CD4-positive, alpha-beta T cell treated with Interleukin-10 for 1 hour (primary cell): Measurements from ENCODE around the gene REXO1.
A peak's percentile ranks its signal among the peaks of the same experiment; 100 is the strongest.

Experiments
- DNase-seq: peaks from one replicate; pipeline ENCODE4 v3.0.0-alpha.2; 2020

Gene REXO1

GRCh38 chr19:1860821-1861598 lies 12.7 kb upstream of the REXO1 start:
- no peak for DNase-seq

- peak; percentile 77 for DNase-seq
Measured at GRCh38 chr19:1860042-1860775, 11.9 kb upstream of the REXO1 start.

DNA sequence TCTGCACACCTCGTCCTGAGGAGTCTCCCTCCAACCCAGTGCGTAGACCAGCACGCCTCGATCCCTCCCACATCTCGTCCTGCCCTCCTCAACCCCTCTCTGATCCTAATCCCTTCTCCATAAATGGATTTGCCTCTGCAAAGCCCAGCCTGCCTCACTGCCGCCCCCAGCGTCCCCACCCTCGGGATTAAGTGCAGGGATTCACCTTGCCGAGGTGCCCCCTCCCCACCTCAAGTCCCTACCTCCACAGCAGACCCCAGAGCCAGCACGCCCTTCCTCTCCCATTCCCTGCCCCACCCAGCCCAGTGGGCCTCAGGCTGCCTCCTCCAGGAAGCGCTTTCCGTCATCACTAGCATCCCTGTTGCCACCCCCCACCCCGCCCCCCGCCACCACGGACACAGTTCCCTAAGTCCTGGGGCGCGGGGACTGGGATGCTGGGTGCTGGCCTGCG lies 11.1 kb upstream of the REXO1 start:
- DNase-seq = no peak

- DNase-seq = no peak
Measured at GRCh38 chr19:1858412-1859081, 10.3 kb upstream of the REXO1 start.

DNA sequence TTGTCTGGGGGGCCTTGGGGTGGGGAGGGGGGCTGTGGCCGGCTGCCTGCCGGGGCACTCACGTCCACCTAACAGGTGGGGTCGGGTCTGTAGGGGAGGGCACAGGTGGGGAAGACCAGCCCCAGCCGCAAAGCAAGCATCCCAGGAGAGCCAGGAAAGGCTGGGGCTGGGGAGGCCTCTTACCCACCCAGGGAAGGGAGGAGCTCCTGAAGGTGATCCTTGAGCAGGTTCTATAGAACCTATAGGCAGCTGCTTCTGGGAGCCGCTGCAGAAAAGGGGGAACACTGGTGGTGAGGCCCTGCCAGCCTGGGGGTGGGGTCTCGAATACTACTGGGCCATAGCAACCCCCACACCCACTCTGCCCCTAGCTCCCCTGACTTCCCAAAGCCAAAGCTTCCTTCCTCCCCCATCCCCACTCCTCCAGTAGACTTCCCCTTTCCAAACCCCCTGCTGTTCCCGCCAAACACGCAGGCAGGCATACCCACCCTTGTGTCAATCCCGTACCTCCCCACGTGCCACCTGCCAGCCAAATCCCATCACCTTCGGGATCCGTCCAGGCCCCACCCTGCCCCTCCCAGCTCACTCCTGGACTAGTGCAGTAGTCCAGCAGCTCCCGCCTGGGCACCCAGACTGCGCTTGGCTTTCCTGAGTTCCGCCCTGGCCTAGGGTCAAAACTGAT lies 9.5 kb upstream of the REXO1 start:
- no peak for DNase-seq

GRCh38 chr19:1856698-1857603 lies 8.7 kb upstream of the REXO1 start:
- peak; percentile 39 for DNase-seq

DNA sequence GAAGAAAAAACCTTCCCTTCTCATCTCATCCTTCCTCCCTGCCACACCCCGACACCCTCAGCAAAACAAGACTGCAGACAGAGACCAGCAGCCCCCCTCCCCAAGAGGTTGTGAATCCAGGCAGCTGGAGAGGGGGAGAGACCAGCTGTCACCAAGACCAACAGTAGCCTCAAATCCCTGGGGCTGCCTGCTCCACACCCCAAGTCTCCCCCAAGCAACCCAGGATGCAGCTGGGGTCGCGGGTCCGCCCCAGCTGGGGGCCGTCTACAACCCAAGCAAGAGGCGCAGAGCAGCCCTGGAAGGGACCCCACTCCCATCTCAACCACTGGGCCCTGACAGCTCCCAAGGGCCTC lies 8.0 kb upstream of the REXO1 start:
- no peak for DNase-seq

DNA sequence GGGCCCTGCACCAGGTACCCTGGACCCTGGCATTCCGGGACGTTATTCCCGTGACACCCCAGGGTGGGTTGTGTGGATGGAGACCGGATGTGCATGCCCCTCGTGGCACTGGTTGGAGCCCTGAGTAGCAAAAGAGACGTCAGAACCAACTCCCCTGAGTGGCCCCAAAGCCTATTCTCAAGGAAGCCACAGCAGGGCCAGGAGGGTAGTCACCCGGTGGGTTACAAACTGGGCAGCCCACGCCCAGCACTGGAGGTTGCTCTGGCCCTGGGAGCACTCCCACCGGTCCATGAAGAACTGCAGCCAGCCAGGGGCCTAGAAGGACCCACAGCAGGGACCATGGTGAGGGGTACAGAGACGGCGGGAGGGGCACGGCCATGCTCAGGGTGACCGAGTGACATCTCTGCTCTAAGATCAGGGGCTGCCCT lies 7.6 kb upstream of the REXO1 start:
- DNase-seq = peak; percentile 43

DNA sequence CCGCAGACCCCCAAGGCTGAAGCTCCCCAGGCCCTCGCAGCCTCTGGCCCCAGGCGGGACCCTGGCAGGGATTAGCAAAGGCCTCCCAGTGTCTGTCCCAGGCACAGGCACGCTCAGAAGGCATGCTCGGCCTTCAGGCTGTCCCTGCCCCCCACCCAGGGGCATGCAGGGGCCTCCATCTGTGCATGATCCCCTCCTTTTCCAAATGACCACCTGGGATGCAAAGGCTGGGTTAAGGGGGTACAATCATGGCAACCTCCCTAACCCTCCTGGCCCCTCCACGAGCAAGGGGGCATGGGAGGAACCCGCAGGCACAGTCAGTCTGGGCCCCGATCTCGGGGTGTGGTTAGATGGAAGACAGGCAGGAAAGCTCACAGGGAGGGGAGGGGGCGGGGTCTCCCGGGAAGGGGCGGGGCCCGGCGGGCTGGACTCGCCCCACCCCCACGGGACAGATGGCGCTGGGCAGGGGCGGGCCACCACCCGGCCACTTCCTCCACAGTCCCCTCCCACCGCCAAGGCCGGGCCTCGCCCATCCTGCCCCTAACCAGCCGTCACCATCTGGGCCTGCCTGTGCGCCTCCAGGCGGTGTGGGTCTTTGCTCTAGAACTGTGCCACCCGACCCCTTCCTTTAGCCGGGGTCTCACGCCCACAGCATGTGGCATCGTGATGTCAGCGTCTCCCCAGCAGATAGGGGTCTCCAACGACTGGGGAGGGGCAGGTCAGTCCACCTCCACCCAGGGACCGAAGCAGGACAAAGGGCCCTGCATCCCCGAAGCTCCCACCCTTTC lies 7.0 kb upstream of the REXO1 start:
- DNase-seq = peak; percentile 92

- DNase-seq = no peak
Measured at GRCh38 chr19:1854542-1855039, 6.3 kb upstream of the REXO1 start.

DNA sequence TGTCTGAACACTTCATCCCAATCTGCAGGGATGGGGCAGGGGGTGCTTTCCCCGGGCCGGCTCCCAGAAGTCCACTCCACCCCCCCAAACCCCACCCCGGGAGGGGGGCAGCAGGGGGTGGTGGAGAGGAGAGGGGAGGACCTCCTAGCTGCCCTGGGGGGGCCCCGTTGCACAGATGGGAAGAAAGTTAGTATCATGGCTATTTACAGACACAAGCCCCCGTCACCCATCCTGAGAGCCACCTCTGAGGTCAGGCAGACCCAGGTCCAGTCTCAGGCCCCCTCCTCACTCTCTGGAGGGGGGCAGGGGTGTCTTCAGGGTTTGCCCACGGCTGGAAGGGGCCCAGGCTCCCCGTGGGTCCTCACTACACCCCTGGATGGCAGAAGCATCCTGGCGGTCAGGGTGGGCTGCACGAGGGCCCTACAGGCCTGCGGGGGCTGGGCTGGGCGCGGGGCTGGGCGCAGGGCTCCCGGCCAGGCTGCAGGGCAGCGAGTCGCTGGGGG lies 5.8 kb upstream of the REXO1 start:
- no peak for DNase-seq

- peak; percentile 86 for DNase-seq
Measured at GRCh38 chr19:1853295-1854038, 5.2 kb upstream of the REXO1 start.

GRCh38 chr19:1852581-1853128 lies 4.4 kb upstream of the REXO1 start:
- no peak for DNase-seq

GRCh38 chr19:1851654-1852580 lies 3.6 kb upstream of the REXO1 start:
- peak; percentile 70 for DNase-seq

- peak; percentile 31 for DNase-seq
Measured at GRCh38 chr19:1850809-1851653, 2.7 kb upstream of the REXO1 start.

DNA sequence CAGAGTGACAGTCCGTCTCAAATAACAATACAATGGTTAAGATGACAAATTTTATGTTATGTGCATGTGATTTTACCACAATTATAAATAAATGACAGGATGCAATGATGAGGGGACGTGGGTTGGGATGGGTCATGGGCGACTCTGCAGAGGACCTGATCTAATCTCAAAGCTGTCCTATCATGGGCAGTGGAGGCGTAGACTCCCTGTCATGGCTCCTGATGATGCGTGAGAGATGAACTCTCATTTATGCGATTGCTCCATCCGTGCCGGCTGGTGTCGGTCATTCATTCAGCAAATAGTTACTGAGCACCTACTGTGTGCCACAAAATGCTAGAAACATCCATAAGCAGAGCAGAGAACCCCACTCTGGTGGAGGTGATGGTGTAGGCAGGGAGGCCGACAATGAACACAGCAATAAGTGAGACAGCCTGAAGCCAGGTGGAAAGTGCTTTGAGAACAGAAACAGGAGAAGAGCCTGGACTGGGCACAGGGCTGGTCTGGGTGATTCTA lies 1.7 kb upstream of the REXO1 start:
- DNase-seq = no peak

GRCh38 chr19:1849132-1849474 lies 820 bp upstream of the REXO1 start:
- DNase-seq = no peak
